Tibial artery (tissue), 4 donors: ENCODE results near the gene HTR7.

Experiments used
- DNase-seq, 2 donors: peaks; one replicate each; pipeline ENCODE4 v3.0.0-alpha.2; 2019
- H3K27ac ChIP-seq, 2 donors: fragments of 200-600 bp; sonication (generic) in 1 of 2; 1 replicate in 1 of 2; 2 replicates in 1 of 2; pipeline ENCODE4 v1.5.1; 2018 to 2019; ENCODE audit warnings: mild to moderate bottlenecking in 1 of 2
- H3K27me3 ChIP-seq, 2 donors: fragments of 200-600 bp; sonication (generic) in 1 of 2; one replicate each; pipeline versions ENCODE4 v1.5.1 to v1.6.0; 2016 to 2019
- H3K36me3 ChIP-seq, 3 donors: fragments of 200-600 bp; sonication (generic) in 2 of 3; one replicate each; pipeline ENCODE4 v1.5.1; 2016 to 2019; ENCODE audit warnings: mild to moderate bottlenecking in 2 of 3
- H3K4me1 ChIP-seq, 4 donors: fragments of 200-600 bp; sonication (generic) in 2 of 4; 1 replicate in 3 of 4; 2 replicates in 1 of 4; pipeline ENCODE4 v1.5.1; 2016 to 2019
- H3K4me3 ChIP-seq, 2 donors: fragments of 200-600 bp; sonication (generic) in 1 of 2; 1 replicate in 1 of 2; 2 replicates in 1 of 2; pipeline ENCODE4 v1.5.1; 2018 to 2019; ENCODE audit warnings: mild to moderate bottlenecking in 2 of 2
- H3K9me3 ChIP-seq, 3 donors: fragments of 200-600 bp; sonication (generic) in 1 of 3; one replicate each; pipeline ENCODE4 v1.5.1; 2016 to 2019
- intact Hi-C: fragments of 100-400 bp; cut with DNase I; formaldehyde crosslinking; loops from one replicate; pipeline ENCODE4 v1.15.0; 2023; ENCODE audit warnings: low total_unique reads
- TF ChIP-seq, protein P1 (sequence below), 2 experiments: fragments of 200-600 bp in 1 of 2; fragments of 450-650 bp in 1 of 2; IDR thresholded peaks; one replicate each; pipeline ENCODE4 v1.5.1; 2017 to 2019; ENCODE audit warnings: antibody characterized with exemption in 2 of 2, mild to moderate bottlenecking in 1 of 2, moderate library complexity in 1 of 2

HTR7 gene

GRCh38 chr10:90740265-90740664, 117.6 kb downstream of the HTR7 start:
- Histone ChIP-seq H3K27ac (no peak overlapping the region), H3K27me3 (no peaks in the 10 kb centered on the region), H3K36me3 (no peaks in the 10 kb centered on the region), H3K4me1 (no peaks in the 10 kb centered on the region), H3K9me3 (no peaks in the 10 kb centered on the region), H3K4me3 (no peak overlapping the region)
- TF ChIP-seq, protein P1, sequence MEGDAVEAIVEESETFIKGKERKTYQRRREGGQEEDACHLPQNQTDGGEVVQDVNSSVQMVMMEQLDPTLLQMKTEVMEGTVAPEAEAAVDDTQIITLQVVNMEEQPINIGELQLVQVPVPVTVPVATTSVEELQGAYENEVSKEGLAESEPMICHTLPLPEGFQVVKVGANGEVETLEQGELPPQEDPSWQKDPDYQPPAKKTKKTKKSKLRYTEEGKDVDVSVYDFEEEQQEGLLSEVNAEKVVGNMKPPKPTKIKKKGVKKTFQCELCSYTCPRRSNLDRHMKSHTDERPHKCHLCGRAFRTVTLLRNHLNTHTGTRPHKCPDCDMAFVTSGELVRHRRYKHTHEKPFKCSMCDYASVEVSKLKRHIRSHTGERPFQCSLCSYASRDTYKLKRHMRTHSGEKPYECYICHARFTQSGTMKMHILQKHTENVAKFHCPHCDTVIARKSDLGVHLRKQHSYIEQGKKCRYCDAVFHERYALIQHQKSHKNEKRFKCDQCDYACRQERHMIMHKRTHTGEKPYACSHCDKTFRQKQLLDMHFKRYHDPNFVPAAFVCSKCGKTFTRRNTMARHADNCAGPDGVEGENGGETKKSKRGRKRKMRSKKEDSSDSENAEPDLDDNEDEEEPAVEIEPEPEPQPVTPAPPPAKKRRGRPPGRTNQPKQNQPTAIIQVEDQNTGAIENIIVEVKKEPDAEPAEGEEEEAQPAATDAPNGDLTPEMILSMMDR (IDR thresholded peaks at IDR 0.05) = no peak
- intact Hi-C loops = no loop called here
- DNase-seq = no peak

DNA sequence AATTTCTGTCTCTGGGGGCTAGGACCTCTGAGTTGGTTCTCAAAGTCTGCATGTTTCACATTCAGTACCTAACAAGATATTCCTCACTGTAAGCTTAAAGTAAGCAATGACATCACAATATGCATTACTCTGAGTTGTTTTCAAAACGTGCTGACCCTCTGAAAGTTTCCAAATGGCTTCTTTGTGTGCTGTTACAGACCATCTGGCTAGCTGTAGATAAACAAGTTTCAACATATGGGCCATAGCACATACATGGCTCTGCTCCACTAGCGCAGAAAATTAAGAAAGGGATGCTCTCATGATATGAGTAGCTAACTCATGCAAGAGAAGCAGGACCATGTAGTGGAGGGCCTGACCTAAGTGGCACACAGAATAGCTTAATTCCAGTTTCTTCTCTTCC, 119.0 kb downstream of the HTR7 start:
- Histone ChIP-seq H3K36me3 (no peaks in the 10 kb centered on the region), H3K9me3 (no peaks in the 10 kb centered on the region), H3K4me1 (no peaks in the 10 kb centered on the region), H3K27ac (no peak overlapping the region), H3K4me3 (no peak overlapping the region), H3K27me3 (no peaks in the 10 kb centered on the region)
- intact Hi-C loops = no loop called here
- TF ChIP-seq, protein P1 (IDR thresholded peaks at IDR 0.05) = no peak
- DNase-seq = no peak

GRCh38 chr10:90734415-90734814, 123.4 kb downstream of the HTR7 start:
- Histone ChIP-seq H3K27me3 (no peaks in the 10 kb centered on the region), H3K9me3 (no peaks in the 10 kb centered on the region), H3K27ac (no peak overlapping the region), H3K4me1 (no peaks in the 10 kb centered on the region), H3K36me3 (no peaks in the 10 kb centered on the region), H3K4me3 (no peak overlapping the region)
- DNase-seq = no peak
- TF ChIP-seq, protein P1 (IDR thresholded peaks at IDR 0.05) = no peak
- intact Hi-C loops = no loop called here

GRCh38 chr10:90732581-90732980, 125.3 kb downstream of the HTR7 start:
- H3K9me3 ChIP-seq = no peaks in the 10 kb centered on the region
- H3K4me3 ChIP-seq = no peak overlapping the region
- no peak for DNase-seq
- TF ChIP-seq, protein P1 (IDR thresholded peaks at IDR 0.05) = no peak
- no peaks in the 10 kb centered on the region for H3K27me3 ChIP-seq
- intact Hi-C loops = no loop called here
- H3K36me3 ChIP-seq = no peaks in the 10 kb centered on the region
- H3K27ac ChIP-seq = no peak overlapping the region
- no peaks in the 10 kb centered on the region for H3K4me1 ChIP-seq

- DNase-seq = no peak
- intact Hi-C loops = no loop called here
- no peaks in the 10 kb centered on the region for H3K27me3 ChIP-seq
- H3K4me1 ChIP-seq = no peaks in the 10 kb centered on the region
- H3K9me3 ChIP-seq = no peaks in the 10 kb centered on the region
- no peak overlapping the region for H3K27ac ChIP-seq
- TF ChIP-seq, protein P1 (IDR thresholded peaks at IDR 0.05) = no peak
- no peaks in the 10 kb centered on the region for H3K36me3 ChIP-seq
- H3K4me3 ChIP-seq = no peak overlapping the region
Measured at GRCh38 chr10:90723416-90724068, 134.3 kb downstream of the HTR7 start.

GRCh38 chr10:90722832-90723231, 135.0 kb downstream of the HTR7 start:
- Histone ChIP-seq H3K4me1 (no peaks in the 10 kb centered on the region), H3K27me3 (no peaks in the 10 kb centered on the region), H3K9me3 (no peaks in the 10 kb centered on the region), H3K27ac (no peak overlapping the region), H3K4me3 (no peak overlapping the region), H3K36me3 (no peaks in the 10 kb centered on the region)
- no peak for DNase-seq
- TF ChIP-seq, protein P1 (IDR thresholded peaks at IDR 0.05) = no peak
- intact Hi-C loops = no loop called here
